Measurements from ENCODE around the gene TMEM147. TPM values are rescaled to one million over a fixed set of nuclear protein-coding genes. Genes with fewer than 3 reads are reported as not detected.

The TMEM147 gene
- total RNA-seq, 1 donor from 2014 or later: 99.7 TPM

DNA sequence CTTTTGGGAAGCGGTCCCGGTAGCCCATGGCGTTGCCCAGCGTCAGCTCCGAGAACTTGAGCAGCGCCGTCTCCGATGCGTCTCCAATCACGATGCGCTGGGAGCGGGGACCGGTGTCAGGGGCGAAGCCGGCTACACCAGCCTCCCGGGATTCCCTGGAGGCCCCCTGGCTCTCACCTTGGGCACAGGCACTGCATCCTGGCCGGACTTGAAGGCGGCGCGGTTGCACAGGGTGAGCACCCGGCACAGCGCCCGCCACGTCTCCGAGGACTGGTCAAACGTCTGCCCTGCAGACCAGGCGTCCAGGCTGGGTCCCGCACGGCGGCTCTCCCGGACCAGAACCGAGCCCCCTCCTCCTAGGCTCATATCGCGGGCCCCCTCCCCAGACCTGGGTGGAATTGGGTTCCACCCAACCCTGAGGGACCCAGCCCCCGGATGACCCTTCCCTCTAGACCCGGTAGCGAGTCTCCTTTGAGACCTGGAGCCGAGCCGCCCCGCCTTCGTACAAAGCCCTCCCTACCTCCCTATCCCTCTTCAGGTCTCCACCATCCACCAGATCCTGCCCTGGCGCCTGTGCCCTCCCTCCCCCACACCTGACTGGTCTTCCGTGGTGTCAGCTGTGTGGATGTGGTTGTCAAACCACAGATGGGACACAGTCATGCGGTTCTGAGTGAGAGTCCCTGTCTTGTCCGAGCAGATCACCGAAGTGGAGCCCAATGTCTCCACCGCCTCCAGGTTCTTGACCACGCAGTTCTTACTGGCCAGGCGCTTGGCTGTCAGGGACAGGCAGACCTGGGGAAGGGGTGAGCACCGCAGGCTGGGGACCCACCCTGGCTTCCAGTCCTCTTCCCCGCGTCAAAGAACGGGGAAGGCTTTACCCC is 13.2 kb downstream of the TMEM147 start:
- Histone ChIP-seq H3K27me3 (peaks cover 9% of the 10 kb centered on the region), H3K9me3 (no peaks in the 10 kb centered on the region), H3K4me3 (peak overlapping the region; percentile 41 to 42), H3K27ac (no peak overlapping the region), H3K4me1 (peaks cover 0 to 6% of the 10 kb centered on the region in 2 donors), H3K36me3 (no peaks in the 10 kb centered on the region)
- no peak for DNase-seq (ENCODE audit: low spot score in 2 of 2)
- TF ChIP-seq, protein P1, sequence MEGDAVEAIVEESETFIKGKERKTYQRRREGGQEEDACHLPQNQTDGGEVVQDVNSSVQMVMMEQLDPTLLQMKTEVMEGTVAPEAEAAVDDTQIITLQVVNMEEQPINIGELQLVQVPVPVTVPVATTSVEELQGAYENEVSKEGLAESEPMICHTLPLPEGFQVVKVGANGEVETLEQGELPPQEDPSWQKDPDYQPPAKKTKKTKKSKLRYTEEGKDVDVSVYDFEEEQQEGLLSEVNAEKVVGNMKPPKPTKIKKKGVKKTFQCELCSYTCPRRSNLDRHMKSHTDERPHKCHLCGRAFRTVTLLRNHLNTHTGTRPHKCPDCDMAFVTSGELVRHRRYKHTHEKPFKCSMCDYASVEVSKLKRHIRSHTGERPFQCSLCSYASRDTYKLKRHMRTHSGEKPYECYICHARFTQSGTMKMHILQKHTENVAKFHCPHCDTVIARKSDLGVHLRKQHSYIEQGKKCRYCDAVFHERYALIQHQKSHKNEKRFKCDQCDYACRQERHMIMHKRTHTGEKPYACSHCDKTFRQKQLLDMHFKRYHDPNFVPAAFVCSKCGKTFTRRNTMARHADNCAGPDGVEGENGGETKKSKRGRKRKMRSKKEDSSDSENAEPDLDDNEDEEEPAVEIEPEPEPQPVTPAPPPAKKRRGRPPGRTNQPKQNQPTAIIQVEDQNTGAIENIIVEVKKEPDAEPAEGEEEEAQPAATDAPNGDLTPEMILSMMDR (IDR thresholded peaks at IDR 0.05): no peak
- intact Hi-C loops (cut with DNase I): no loop called here

DNA sequence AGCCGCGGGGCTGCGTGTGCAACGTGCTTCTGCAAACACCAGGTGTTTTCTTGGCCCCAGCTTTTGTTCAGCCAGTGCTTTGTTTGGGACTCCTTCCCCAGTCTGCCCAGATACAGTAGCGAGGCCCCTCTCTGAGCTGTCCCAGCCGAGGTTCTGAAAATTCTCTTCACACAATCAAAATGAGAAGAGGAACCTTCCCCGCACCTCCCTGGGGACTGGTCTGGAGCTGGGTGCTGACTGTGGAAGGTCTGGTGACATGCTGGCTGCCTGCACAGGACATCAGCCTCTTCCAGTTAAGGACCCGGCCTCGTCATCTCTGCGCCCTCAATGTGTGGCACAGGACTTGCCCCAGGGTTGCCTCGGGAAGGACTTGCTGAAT is 13.8 kb downstream of the TMEM147 start:
- intact Hi-C loops (cut with DNase I): no loop called here
- H3K9me3 ChIP-seq: no peaks in the 10 kb centered on the region
- peaks cover 0 to 6% of the 10 kb centered on the region in 2 donors for H3K4me1 ChIP-seq
- H3K36me3 ChIP-seq: no peaks in the 10 kb centered on the region
- no peak overlapping the region for H3K27ac ChIP-seq
- TF ChIP-seq, protein P1 (IDR thresholded peaks at IDR 0.05): no peak
- DNase-seq (ENCODE audit: low spot score in 2 of 2): no peak
- peaks cover 9% of the 10 kb centered on the region for H3K27me3 ChIP-seq
- no peak overlapping the region for H3K4me3 ChIP-seq

DNA sequence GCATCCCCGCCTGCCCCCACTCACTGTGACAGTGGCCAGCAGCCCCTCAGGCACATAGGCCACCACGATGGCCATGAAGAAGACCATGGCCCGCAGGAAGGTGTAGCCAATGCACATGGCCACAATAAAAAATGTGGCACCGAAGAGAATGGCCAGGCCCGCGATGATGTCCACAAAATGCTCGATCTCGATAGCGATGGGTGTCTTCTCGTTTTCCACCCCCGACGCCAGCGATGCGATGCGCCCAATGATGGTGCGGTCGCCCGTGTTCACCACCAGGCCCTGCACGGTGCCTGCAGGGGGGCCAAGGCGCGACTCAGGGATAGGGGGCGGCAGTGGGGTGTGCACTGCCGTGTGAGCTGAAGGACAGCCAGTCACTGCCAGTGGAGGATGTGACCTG is 14.4 kb downstream of the TMEM147 start:
- TF ChIP-seq, protein P1 (IDR thresholded peaks at IDR 0.05): no peak
- Histone ChIP-seq H3K4me3 (no peak overlapping the region), H3K27me3 (peaks cover 9% of the 10 kb centered on the region), H3K4me1 (peaks cover 0 to 6% of the 10 kb centered on the region in 2 donors), H3K27ac (no peak overlapping the region), H3K9me3 (no peaks in the 10 kb centered on the region), H3K36me3 (no peaks in the 10 kb centered on the region)
- intact Hi-C loops (cut with DNase I): no loop called here
- no peak for DNase-seq (ENCODE audit: low spot score in 2 of 2)

DNA sequence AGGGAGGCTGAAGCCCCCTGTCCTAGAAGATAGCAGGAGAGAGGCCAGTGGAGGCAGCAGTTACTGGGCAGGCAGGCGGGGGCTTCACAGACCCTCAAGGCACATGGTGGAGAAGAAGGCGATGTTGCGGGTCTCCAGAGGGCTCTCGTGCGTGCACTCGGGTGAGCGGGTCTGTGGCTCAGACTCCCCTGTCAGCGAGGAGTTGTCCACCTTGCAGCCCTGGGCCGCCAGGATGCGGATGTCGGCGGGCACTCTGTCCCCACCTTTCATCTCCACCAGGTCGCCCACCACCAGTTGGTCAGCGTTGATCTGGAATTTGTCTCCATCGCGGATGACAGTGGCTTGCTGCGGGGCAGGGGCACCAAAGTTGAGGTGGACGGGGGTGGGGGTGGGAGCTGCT is 14.8 kb downstream of the TMEM147 start:
- Histone ChIP-seq H3K27me3 (peaks cover 9% of the 10 kb centered on the region), H3K4me1 (peaks cover 0 to 6% of the 10 kb centered on the region in 2 donors), H3K36me3 (no peaks in the 10 kb centered on the region), H3K4me3 (no peak overlapping the region), H3K27ac (no peak overlapping the region), H3K9me3 (no peaks in the 10 kb centered on the region)
- DNase-seq (ENCODE audit: low spot score in 2 of 2): no peak
- intact Hi-C loops (cut with DNase I): no loop called here
- TF ChIP-seq, protein P1 (IDR thresholded peaks at IDR 0.05): no peak

DNA sequence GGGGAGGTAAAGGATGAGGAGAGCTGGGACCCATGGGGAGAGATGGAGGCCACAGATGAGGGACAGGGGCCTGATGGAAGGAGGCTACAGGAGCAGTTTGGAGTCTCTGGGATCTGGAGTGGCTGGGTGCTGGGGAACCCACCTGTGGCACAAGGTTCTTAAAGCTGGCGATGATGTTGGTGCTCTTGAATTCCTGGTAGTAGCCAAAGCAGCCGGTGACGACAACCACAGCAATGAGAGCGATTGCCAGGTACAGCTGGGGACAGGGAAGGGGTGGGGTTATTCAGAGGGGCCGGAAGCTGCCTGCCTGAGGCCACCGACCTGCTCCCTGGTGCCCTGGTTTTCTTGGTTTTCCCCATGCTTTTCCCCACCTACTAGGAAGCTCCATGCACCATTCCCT is 15.3 kb downstream of the TMEM147 start:
- TF ChIP-seq, protein P1 (IDR thresholded peaks at IDR 0.05): no peak
- Histone ChIP-seq H3K4me3 (no peak overlapping the region), H3K4me1 (peaks cover 0 to 6% of the 10 kb centered on the region in 2 donors), H3K27me3 (peaks cover 9% of the 10 kb centered on the region), H3K36me3 (no peaks in the 10 kb centered on the region), H3K27ac (no peak overlapping the region), H3K9me3 (no peaks in the 10 kb centered on the region)
- DNase-seq (ENCODE audit: low spot score in 2 of 2): no peak
- intact Hi-C loops (cut with DNase I): no loop called here

Data from ascending aorta (tissue), 2 donors.